Measurements from ENCODE around the gene FAR2.

GRCh38 chr12:29103539-29103974 lies 45.5 kb upstream of the FAR2 start:
- TF ChIP-seq CTCF (conservative IDR thresholded peaks at IDR 0.05) (no peak), ZFX (IDR thresholded peaks at IDR 0.05) (no peak)
